Parathyroid adenoma (tissue), 2 donors: ENCODE data around the gene OR4B1.

ENCODE experiments used
- H2AFZ ChIP-seq: fragments of 300-600 bp; sonication (generic); one replicate; pipeline ENCODE4 v1.7.0; 2017; ENCODE audit warnings: antibody characterized with exemption, mild to moderate bottlenecking
- H3K27ac ChIP-seq: fragments of 300-600 bp; sonication (generic); one replicate; pipeline ENCODE4 v1.7.0; 2017
- H3K27me3 ChIP-seq: fragments of 300-600 bp; sonication (generic); one replicate; pipeline ENCODE4 v1.7.0; 2017; ENCODE audit warnings: low read length; ENCODE audit not compliant: control insufficient read depth, insufficient read depth
- H3K36me3 ChIP-seq: fragments of 300-600 bp; sonication (generic); one replicate; pipeline ENCODE4 v1.7.0; 2017; ENCODE audit warnings: low read length; ENCODE audit not compliant: control insufficient read depth, insufficient read depth
- H3K4me1 ChIP-seq: fragments of 300-600 bp; sonication (generic); one replicate; pipeline ENCODE4 v1.7.0; 2017; ENCODE audit warnings: control low read depth
- H3K4me2 ChIP-seq: fragments of 300-600 bp; sonication (generic); one replicate; pipeline ENCODE4 v1.7.0; 2017; ENCODE audit warnings: low read length
- H3K4me3 ChIP-seq: fragments of 300-600 bp; sonication (generic); one replicate; pipeline ENCODE4 v1.7.0; 2017; ENCODE audit warnings: low read depth, low read length
- H3K79me2 ChIP-seq: fragments of 300-600 bp; sonication (generic); one replicate; pipeline ENCODE4 v1.7.0; 2017; ENCODE audit warnings: control low read depth
- H3K9ac ChIP-seq: fragments of 300-600 bp; sonication (generic); one replicate; pipeline ENCODE4 v1.7.0; 2017; ENCODE audit warnings: mild to moderate bottlenecking
- H3K9me3 ChIP-seq: fragments of 300-600 bp; sonication (generic); one replicate; pipeline ENCODE4 v1.7.0; 2017; ENCODE audit warnings: low read length; ENCODE audit not compliant: control insufficient read depth
- CTCF ChIP-seq: fragments of 300-600 bp; sonication (generic); IDR thresholded peaks from one replicate; pipeline ENCODE4 v1.7.0; 2017; ENCODE audit warnings: antibody characterized with exemption, mild to moderate bottlenecking
- donor health status: primary hyperparathyroidism.

The OR4B1 gene, protein sequence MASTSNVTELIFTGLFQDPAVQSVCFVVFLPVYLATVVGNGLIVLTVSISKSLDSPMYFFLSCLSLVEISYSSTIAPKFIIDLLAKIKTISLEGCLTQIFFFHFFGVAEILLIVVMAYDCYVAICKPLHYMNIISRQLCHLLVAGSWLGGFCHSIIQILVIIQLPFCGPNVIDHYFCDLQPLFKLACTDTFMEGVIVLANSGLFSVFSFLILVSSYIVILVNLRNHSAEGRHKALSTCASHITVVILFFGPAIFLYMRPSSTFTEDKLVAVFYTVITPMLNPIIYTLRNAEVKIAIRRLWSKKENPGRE

GRCh38 chr11:48216510-48216909 is at the start of gene OR4B1:
Gene OR4B1 (plus strand): TSS chr11:48216810. CDS start chr11:48216810, 0 bp downstream.
- Histone ChIP-seq H3K9me3 (no peaks in the 10 kb centered on the region), H3K9ac (no peak within 1 kb of the TSS), H3K4me3 (no peak within 1 kb of the TSS), H3K4me2 (no peak within 1 kb of the TSS), H3K27ac (no peak within 1 kb of the TSS), H3K79me2 (no peaks in the 10 kb centered on the region), H2AFZ (no peak within 1 kb of the TSS), H3K36me3 (no peaks in the 10 kb centered on the region), H3K27me3 (no peaks in the 10 kb centered on the region), H3K4me1 (no peaks in the 10 kb centered on the region)
- TF ChIP-seq CTCF, result no peak

DNA sequence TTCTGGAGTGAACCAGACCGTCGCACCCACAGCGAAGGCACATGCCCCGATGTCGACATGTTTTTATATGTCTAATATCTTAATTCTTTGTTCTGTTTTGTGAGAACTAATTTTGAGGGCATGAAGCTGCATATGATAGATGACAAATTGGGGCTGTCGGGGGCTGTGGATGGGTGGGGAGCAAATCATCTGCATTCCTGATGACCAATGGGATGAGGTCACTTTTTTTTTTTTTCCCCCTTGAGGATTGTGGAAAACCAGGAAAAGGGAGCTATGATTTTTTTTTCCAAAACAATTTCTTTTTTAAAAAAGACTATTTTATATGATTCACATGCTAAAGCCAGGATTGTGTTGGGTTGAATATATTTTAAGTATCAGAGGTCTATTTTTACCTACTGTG is 49.2 kb upstream of the OR4B1 start:
- Histone ChIP-seq H3K36me3 (no peaks in the 10 kb centered on the region), H3K9me3 (no peaks in the 10 kb centered on the region), H3K9ac (no peak overlapping the region), H2AFZ (no peak overlapping the region), H3K4me3 (no peak overlapping the region), H3K79me2 (no peaks in the 10 kb centered on the region), H3K27me3 (no peaks in the 10 kb centered on the region), H3K27ac (no peak overlapping the region), H3K4me1 (no peaks in the 10 kb centered on the region), H3K4me2 (no peak overlapping the region)
- TF ChIP-seq CTCF, result no peak

DNA sequence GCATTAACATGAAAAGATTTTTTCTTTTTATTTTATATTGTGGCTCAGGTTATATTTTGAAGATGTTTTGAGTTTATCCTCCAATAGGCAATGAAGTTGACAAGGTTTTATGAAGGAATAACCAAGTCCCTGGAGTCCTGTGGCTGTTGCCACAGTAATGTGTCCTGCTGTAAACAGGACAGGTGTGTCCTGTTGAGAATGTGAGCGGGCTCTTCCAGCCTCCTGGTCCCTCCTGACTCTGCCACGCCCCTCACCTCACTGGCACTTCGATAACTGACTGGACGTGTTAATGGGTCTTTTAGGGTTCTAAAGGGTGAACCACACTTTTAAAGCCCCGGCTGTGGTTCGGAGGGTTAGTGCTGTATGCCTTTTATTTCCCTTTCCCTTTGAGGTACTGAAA is 47.8 kb upstream of the OR4B1 start:
- H3K36me3 ChIP-seq, result no peaks in the 10 kb centered on the region
- TF ChIP-seq CTCF, result no peak

DNA sequence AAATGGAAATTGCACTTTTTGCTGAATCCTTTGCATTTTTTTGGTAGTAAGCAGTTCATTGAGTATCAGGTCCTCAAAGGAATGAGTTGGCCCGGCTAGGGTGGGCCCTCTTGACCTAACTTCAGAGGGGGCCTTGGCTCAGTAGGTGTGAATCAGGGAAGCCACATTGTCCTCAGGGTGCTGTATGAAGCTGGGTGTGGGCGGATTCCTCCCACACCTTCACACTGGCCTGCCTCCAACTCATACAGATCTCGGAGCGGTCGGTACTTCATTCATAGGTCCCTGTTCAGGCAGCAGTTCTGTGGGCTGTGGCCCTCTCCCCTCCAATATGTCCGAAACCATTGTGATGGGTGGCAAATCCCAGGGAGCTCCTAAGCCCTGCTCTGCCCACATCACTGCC is 47.4 kb upstream of the OR4B1 start:
- Histone ChIP-seq H3K9ac (no peak overlapping the region), H3K27me3 (no peaks in the 10 kb centered on the region), H3K4me1 (no peaks in the 10 kb centered on the region), H3K27ac (no peak overlapping the region), H3K36me3 (no peaks in the 10 kb centered on the region), H3K4me2 (no peak overlapping the region), H2AFZ (no peak overlapping the region), H3K79me2 (no peaks in the 10 kb centered on the region), H3K9me3 (no peaks in the 10 kb centered on the region), H3K4me3 (no peak overlapping the region)
- TF ChIP-seq CTCF, result no peak

More for the DNA sequence above, 47.8 kb upstream of the OR4B1 start:
- no peaks in the 10 kb centered on the region for H3K79me2 ChIP-seq
- H3K9ac ChIP-seq, result no peak overlapping the region
- no peaks in the 10 kb centered on the region for H3K4me1 ChIP-seq
- H2AFZ ChIP-seq, result no peak overlapping the region
- H3K27ac ChIP-seq, result no peak overlapping the region
- H3K4me3 ChIP-seq, result no peak overlapping the region
- no peaks in the 10 kb centered on the region for H3K27me3 ChIP-seq
- no peak overlapping the region for H3K4me2 ChIP-seq
- H3K9me3 ChIP-seq, result no peaks in the 10 kb centered on the region

DNA sequence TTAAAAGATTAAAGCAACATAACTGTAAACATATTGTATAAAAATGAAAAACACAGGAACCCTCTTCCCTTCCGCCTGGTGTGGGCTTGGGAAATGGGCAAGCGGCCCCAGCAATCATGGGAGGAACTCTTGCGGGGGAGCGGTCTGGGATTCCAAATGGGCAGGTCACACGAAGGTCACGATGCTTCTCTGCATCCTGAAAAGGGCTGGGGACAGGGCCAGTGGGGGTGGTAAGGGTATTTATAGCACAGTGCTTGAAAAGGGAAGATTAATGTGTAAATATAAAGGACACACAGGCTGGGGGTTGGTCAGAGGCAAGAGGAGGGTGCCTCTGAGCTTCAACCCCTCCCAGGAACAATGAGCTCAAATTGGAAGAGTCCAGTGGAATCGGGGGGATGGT is 46.9 kb upstream of the OR4B1 start:
- Histone ChIP-seq H3K9me3 (no peaks in the 10 kb centered on the region), H3K27ac (no peak overlapping the region), H3K4me2 (no peak overlapping the region), H3K36me3 (no peaks in the 10 kb centered on the region), H2AFZ (no peak overlapping the region), H3K27me3 (no peaks in the 10 kb centered on the region), H3K4me1 (no peaks in the 10 kb centered on the region), H3K4me3 (no peak overlapping the region), H3K79me2 (no peaks in the 10 kb centered on the region), H3K9ac (no peak overlapping the region)
- no peak for TF ChIP-seq CTCF
